Epidermal melanocyte (primary cell): ENCODE measurements around the gene CDH3.
"Not testable (repeated sequence)": the region's sequence is repeated elsewhere in the genome, so short reads cannot be mapped to it uniquely, and the experiment has no call there.

Experiments used
- DNase-seq: peaks from one replicate; pipeline ENCODE4 v3.0.0; 2011; ENCODE audit warnings: low spot score; ENCODE audit not compliant: insufficient read length

Gene CDH3

DNA sequence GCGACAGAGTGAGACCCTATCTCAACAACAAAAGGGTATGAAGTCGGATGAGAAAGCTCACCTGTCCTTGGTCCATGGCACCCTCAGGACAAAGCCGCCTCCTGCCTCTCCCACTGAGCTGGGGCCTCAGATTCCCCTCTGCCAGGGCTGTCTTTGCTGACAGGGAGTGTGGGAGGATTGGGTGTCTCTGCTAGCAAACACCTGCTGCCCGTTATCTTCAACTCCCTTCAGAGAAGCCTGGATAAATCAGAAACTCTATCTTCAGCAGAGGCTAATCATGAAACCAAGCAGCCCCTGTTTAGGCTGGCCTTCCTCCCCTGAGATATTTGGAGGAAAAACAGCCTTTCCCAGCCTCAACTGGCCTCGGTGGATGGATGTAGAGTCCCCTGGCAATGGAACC, 55.7 kb downstream of the CDH3 start:
- DNase-seq = no peak

DNA sequence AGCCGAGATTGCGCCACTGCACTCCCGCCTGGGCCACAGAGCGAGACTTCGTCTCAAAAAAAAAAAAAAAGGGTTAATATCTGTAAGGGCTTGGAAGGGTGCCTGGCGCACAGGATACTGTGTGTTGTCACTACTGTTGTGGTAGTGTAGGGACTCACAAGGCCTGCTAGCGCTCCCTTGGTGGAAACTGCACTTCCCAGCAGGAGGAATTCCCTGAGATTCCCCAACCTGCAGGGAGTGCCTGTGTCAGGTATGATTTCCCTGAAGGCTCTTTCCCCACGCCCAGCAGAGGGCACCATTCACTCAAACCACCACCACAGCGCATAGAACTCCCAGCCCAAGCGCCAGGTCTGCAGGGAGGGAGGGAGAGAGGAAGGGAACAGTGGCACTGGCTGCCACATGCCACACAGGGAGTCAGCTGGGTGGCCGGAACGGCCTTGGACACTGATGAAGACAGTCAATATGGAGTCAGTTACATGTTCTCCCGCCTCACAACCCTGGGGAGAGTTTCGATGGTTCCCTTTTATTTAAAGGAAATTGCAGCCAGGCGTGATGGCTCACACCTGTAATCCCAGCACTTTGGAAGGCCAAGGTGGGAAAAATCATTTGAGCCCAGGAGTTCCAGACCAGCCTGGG, 59.2 kb downstream of the CDH3 start:
- peak; percentile 50 for DNase-seq

DNA sequence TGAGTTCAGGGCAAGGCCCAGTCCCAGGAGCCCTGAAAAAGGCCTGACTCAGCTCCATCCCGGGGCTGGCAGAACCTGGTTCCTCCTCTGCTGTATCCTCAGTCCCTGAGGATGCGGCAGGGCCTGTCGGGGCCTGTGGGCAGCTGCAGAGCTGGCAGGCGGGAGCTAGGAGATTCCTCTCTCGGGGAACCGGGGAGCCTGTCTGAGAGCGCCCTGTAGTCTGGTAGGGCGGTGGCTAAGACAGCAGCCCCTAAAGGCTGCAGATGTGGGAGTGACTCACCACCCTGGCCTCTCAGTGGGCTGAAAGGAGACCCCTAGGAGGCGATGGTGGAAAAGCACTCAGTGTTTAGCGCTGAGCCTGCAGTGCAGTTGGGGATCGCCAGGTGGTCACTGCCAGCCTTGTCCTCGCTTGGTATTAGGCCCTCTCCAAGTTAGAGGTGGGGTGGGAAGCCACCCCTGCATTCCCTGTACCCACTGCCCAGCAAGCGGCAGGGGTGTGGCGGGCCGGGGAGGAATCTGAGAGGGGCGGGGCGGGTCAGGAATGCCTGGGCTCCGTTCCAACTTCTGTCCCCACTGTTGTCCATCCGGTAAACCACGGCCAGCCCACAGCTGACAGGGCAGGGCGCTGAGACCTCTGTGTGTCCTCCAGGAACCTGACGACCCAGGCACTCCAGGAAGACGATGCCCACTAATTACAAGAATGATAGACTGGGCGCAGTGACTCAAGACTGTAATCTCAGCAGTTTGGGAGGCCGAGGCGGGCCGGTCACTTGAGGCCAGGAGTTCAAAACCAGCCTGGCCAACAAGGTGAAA, 62.4 kb downstream of the CDH3 start:
- DNase-seq = no peak

DNA sequence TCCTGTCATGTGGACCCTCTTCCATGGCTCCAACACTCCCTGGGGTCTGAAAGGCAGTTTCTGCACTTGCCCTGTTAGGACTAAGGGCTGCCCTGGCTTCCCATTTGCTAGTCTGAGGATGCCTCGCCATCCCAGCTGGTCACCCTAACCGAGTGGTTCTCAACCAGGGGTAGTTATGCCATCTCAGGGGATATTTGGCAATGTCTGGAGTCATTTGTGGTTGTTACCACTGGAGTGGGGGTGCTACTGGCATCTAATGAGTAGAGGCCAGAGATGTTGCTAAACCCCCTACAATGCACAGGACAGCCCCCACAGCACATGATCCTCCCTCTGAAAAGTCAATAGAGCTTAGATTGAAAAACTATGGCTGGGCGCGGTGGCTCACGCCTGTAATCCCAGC, 65.1 kb downstream of the CDH3 start:
- DNase-seq = no peak

DNA sequence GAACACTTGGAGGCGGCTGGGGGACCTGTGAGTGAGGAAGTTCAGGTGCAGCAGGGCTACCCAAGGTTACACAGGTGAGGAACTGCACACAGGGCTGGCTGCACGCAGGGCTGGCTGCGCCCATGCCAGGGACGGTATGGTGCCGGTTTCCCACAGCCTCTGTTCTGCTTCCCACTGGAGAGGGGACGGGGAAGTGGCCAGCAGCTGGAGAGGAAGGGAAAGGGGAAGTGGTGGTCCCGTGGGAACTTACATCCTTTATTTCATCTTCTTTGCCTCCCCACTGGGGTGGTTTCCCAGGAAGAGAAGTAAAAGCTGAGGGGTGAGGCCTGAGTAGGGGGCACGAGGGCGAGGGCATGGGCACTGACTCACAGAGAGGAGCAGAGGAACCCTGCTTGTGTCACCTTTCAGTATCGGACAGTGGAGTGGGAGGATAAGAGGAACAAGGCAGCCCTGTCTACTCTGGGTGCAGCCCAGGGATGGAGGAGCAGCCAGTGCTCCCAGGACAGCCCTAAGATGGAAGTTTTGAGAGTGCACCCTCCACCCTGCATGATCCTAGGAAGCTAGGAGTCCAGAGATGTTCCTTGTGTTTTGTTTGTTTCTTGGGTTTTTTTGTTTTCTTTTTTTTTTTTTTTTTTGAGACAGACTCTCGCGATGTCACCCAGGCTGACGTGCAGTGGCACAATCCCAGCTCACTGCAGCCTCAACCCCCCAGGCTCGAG, 66.5 kb downstream of the CDH3 start:
- no peak for DNase-seq

DNA sequence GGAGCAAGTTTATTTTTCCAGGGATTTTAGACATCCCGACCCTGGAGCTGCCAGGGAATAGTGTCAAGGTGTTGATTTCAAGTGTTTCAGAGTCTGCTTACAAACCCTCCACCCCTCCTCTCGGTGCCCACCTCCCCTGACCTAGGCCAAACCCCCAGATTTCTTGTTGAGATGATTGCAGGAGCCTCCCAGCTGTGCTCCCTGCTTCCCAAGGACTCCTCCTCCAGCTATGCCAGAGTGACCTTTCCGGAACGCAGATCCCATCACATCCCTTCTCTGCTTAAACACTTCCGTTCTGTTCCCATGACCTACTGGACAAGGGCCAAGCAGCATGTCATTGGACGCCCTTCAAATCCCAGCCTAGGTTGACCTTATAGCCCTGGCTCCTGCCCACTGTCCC, 68.3 kb downstream of the CDH3 start:
- no peak for DNase-seq

DNA sequence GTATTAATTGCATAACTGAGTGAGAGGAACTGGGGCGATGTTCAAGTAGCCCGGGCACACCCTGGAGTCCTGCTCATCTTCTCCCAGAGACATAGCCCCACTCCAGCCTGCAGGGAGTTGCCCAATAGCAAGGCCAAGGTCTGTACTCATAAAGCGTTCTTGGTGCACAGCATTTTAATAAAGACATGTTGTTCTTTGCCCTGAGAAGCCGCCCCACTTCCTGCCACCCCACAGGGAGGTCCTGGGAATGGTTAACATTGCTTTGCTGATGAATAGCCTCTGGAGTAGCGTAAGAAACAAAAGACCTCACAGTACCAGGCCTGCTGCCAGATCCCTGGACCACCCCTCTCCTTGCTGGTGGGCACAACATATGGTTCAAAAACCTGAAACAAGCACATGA, 70.4 kb downstream of the CDH3 start:
- DNase-seq = no peak

DNA sequence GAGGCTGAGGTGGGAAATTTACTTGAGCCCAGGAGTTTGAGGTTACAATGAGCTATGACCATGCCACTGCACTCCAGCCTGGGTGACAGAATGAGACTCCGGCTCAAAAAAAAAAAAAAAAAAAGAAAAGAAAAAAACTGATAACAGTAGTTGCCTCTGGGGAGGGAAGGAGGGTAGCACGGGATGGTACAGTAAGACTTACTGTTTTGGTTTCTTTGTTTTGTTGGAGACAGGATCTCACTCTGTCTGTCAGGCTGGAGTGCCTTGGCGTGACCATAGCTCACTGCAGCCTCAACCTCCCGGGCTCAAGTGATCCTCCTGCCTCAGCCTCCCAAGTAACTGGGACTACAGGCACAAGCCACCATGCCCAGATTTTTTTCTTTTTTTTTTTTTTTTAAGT, 71.4 kb downstream of the CDH3 start:
- not testable (repeated sequence) for DNase-seq

DNA sequence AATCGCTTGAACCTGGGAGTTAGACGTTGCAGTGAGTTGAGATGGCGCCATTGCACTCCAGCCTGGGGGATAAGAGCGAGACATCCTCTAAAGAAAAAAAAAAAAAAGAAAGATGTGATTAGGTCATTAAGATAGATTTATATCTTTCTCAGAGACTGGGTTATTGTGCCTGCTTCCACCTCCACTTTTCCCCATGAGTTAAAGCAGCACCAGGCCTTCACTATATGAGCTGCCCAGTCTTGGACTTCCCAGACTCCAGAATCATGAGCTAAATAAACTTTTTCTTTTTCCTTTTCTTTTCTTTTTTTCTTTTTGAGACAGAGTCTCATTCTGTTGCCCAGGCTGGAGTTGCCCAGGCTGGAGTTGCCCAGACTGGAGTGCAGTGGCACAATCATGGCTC, 72.6 kb downstream of the CDH3 start:
- no peak for DNase-seq

DNA sequence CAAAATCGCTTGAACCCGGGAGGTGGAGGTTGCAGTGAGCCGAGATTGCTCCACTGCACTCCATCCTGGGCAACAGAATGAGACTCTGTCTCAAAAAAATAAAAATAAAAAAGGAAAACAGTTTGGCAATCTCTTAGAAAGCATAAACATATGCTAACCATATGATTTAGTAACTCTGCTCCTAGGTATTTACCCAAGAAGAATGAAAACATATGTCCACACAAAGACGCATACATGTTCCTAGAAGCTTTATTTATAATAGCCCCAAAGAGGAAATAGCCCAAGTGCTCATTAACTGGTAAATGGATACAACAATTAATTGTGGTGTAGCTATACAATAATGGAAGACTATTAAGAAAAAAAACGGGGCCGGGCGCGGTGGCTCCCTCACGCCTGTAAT, 73.5 kb downstream of the CDH3 start:
- no peak for DNase-seq

DNA sequence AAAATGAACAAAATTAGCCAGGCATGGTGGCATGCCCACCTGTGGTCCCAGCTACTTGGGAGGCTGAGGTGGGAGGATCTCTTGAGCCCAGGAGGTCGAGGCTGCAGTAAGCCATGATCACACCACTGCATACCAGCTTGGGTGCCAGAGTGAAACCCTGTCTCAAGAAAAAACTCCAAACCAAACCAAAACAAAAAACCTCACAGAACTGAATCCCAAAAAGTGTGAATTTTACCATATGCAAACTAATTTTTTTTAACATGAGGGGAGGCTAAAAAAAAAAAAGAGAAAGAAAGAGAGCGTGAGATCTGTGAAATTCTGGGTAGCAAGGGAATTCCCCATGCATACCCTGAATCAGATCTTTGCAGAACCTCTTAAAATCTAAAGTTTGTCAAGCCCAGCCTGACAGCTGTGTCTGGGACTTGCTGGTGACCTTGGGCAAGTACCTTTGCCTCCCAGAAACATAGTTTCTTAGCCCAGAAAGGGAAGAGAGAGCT, 74.9 kb downstream of the CDH3 start:
- no peak for DNase-seq

DNA sequence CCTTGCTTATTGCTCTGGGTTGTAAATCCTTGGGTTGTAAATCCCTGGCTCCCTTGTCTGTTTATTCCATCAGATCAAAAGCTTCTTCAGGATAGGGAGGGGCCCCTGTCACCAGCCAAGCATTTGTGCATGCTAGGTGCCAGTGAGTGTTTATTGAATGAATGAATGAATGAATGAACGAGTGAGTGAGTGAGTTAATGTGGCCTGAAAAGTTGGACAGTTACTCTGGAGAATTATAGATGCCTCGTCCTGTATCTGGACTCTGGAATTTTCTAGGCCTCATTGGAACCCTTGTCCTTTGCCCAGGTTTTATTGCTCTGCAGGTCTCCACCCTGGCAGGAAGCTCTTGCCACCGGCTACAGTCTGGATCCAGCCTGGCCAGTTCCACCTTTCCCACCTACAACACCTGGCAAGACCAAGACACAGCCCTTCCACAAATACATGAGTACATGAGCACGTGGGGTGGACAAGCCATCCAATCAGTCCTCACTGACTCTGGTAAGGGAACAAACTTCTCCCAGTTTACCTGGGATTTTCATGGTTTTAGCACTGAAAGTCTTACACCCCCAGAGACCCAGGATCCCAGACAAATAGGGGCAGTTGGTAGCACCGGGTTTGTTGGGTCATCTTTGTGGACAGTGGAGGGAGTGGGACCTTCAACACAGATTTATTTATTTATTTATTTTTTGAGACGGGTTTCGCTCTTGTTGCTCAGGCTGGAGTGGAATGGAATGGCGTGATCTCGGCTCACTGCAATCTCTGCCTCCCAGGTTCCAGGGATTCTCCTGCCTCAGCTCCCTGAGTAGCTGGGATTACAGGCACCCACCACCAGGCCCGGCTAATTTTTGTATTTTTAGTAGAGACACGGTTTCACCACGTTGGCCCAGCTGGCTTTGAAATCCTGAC, 77.3 kb downstream of the CDH3 start:
- no peak for DNase-seq

DNA sequence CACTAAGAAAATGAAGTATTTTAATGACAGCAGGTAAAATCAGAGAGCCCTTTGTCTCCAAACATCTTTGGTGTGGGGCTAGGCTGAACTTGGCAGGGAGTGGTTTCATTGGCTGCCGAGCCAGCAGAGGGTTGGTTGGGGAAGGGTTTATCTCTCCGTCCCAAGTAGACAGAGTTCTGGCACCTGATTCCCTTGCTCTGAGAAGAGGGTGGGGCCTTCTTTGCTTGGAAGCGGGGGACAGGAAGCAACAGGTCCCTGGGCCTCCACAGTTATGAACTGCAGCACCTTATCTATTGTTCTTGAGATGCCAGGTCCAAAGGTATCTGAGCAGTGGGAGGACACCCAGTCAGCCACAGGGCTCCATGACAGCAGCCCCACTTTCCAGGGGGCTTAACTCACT, 79.7 kb downstream of the CDH3 start:
- no peak for DNase-seq

DNA sequence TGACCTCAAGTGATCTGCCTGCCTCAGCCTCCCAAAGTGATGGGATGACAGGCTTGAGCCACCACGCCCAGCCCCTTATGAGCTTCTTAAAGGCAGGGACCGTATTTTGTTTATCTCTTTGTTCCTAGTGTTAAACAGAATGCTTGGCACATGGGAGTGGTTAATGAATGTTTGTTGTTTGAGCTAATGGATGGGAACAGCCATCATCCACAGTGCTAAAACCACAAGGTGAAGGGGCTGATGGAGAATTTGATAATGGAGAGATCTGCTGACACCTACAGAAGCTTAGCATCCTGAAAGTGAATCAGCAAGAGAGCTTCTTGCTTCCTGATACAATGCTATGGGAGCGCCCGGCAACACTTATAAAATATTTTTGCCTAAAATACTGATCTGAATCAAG, 83.4 kb downstream of the CDH3 start:
- no peak for DNase-seq

DNA sequence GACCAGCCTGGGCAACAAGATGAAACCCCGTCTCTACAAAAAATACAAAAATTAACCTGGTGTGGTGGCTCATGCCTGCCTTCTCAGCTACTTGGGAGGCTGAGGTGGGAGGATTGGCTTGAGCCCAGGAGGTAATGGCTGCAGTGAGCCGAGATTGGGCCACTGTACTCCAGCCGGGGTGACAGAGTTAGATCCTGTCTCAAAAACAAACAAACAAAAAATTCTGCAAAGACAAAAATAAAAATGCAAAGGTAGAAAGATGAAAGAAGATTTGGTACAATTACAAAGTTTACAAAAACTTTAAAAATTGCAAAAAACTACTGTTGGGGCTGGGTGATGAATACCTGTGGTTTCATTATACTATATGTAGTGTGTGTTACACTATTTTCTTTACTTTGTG, 86.5 kb downstream of the CDH3 start:
- DNase-seq = no peak

DNA sequence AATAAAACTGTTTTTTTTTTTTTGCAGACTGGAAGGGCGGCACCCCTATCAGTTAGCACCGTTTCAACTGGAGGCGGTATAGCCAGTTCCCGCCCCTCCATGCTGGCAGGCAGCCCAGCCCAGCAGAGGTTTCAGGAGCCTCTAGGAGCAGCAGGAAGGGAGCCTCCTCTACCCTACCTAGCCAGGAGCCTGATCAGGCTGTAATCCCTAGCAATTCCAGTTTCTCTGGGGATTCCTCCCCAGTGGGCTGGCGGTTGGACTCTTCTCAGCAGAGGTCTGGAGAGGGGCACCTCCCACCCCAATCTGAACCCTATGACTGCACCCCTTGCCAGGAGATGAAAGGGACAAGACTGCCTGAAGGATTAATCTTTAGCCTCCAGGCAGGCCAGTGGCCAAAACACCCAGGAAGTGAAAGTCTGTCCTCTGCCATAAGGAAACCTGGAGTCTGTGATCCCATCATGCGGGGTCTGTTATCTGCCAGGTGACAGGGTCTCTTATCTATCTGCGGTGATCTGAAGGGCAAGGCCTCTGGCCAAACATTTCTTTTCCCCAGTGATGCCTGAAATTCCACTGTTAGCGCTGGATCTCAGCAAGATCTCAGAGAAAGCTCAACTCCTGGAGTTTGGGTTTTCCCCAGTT, 87.1 kb downstream of the CDH3 start:
- DNase-seq = no peak

DNA sequence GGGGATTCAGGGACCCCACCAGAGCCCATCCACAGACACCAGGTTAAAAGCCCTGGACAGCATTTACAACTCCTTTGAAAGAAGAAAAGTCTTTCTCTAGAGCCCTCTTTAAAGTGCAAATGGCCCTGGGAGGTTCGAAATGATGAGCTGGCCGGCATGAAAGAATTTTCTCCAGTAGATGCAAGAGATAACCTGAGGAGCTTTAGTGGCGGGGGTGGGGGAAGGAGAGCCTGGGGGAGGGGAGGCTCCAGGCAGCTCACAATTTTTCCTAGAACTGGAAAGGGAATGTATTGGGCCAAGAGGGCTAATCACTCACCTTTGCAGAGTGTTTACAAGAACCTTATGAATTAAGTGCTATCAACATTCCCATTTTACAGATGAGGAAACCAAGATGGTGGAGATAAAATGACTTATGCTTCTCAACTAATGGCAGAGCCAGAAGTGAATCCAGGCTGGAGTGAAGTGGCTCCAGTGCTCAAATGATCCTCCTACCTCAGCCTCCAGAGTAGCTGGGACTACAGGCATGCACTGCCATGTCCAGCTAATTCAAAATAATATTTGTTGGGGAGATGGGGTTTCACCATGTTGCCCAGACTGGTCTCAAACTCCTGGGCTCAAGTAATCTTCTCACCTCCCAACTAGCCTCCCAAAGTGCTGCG, 87.8 kb downstream of the CDH3 start:
- no peak for DNase-seq

DNA sequence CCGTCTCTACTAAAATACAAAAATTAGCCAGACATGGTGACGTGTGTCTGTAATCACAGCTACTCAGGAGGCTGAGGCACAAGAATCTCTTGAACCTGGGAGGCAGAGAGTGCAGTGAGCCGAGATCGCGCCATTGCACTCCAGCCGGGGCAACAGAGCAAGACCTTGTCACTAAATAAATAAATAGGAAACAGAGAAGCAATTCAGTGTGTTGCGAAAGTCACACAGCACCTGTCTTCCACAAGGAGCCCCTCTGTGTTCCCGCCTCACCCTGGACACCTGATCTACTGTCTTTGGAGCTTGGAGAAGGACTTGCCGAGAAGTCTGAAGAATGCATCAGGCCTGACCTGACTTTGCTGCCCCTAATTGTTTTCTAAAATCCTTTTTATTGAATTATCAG, 88.5 kb downstream of the CDH3 start:
- no peak for DNase-seq

DNA sequence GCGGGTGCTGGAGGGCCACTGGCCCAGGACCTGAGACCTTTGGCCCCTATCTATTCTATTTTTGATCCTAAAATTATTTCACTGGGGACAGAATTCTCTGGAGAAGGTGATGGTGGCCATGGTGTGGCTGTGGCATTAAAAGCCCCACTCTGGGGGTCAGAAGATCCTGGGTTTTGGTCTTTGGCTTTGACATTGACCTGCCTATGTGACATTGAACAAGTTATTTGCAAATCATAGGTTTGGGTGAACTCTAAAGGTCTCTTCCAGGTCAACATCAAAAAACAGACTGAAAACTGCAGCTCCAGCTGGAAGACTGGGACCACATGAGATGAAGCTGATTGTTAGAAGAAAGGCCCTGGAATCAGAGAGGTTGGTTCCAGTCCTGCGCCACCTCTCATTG, 89.7 kb downstream of the CDH3 start:
- DNase-seq = no peak

DNA sequence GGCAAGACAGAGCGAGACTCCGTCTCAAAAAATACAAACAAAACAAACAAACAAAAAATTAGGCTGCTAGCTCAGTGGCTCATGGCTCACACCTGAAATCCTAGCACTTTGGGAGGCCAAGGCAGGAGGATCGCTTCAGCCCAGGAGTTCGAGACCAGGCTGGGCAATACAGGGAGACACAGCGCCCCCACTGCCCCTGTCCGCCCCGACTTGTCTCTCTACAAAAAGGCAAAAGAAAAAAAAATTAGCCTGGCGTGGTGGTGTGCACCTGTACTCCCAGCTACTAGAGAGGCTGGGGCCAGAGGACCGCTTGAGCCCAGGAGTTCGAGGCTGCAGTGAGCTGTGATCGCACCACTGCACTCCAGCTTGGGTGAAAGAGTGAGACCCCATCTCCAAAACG, 91.5 kb downstream of the CDH3 start:
- no peak for DNase-seq
